Effector CD4-positive, alpha-beta T cell (primary cell): Measurements from ENCODE around the gene PPP1R10.
"Not testable (repeated sequence)": the region's sequence is repeated elsewhere in the genome, so short reads cannot be mapped to it uniquely, and the experiment has no call there.

Experiments
- DNase-seq: peaks from one replicate; pipeline ENCODE4 v3.0.0-alpha.2; 2020
- total RNA-seq: gene quantifications from one replicate; lab custom pipeline; 2026; lab: John Stamatoyannopoulos, UW

Gene PPP1R10
- total RNA-seq = 277 reads per million, percentile 95 among the genes with 10 or more reads in this experiment

DNA sequence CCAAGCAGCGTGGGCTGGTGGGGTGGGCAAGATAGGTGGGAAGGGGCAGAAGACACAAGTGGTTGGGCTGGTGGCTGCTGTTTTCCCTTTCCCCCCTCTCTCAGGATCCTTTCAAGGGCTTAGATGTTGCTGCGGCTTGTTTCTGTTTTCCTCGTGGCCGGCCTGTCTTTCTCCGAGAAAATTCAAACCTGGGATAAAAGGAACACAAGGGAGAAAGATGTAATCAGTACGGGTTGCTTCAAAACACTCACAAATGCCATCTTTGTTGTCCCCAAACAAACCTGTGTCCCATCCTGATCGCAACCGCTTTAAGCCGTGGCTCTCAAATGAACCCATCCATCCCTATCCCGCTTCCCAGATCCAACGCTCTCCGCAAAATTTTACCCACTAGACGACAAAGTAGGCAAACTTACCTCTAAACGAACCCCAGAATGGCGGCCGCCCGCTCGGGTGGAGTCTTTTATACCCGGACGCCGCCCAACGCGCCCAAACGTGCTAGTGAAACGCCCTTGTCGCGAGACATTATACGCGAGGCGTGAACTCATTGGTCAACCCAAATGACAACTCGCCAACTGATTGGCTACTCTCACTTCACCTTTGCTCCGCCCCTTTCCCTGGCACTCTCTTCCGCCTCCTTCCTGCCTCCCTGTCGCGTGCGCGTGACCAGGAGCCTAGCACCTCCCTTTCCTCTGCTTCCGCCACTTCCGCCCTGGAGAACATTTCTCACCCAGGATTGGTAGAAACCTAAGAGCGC, at the start of gene PPP1R10:
Gene PPP1R10 (minus strand): TSS at position 433 of the 754 bp plus-strand sequence. CDS start 7,299 bp downstream, outside the sequence.
- peak; percentile 98 for DNase-seq

DNA sequence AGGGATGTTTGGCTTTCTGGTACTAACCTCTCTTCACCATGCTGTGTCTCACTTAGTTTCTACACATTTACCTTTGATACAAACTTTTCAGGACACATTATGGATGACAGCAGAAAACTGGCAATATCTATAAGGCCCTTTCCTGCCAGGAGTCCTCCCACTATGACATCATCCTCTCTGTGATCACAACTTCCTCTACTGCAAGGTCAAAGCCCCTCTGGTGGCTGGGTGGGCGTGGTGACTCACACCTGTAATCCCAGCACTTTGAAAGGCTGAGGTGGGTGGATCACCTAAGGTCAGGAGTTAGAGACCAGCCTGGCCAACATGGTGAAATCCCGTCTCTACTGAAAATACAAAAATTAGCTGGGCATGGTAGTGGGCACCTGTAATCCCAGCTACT, 49.3 kb upstream of the PPP1R10 start:
- DNase-seq = not testable (repeated sequence)

DNA sequence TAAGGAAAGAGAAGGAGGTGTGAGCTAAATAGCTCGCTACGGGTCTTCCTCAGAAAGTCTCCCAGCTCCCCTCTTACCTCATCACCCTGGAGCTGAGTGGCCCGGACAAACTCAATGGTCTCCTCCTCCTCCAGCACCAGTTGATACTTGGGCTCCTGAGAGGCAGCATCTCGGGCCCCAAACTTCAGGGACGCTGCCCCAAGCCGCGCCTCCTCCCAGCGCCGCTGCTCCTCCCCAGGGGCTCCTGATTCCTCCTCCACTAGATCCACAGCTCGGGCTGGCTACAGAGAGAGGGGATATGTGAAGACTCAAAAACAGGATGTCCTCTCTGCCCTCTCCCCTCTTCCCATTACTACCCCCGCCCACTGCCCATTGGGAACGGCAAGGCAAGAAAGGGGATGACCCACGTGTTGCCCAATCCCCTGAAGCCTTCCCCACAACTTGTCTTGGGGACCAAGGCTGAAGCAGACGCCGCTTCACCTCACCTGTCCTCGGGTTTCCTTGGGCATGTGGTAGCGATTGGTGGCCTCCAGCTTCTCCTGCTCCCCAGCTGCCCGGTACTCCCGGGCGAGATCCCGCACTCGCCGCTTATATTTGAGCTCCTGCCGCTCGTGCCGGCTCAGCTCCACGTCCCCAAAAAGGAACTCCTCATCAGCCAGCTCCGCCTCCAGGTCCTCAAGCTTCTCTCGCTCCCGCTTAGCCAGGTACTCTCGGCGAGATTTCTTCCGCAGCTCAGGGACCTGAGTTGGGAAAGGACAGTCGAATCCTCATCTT, 48.1 kb upstream of the PPP1R10 start:
- no peak for DNase-seq

DNA sequence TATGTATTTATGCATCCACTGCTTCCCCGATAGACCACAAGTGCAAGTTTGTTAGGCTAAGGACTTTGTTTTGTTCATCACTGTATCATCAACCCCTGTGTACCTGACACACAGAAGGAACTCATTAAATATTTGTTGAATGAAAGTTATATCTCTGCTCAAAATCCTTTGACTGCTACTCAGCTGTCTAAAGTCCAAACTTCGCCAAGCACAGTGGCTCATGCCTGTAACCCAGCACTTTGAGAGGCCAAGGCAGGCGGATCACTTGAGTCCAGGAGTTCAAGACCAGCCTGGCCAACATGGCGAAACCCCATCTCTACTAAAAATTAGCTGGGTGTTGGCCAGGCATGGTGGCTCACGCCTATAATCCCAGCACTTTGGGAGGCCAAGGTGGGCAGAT, 40.9 kb upstream of the PPP1R10 start:
- DNase-seq = not testable (repeated sequence)

DNA sequence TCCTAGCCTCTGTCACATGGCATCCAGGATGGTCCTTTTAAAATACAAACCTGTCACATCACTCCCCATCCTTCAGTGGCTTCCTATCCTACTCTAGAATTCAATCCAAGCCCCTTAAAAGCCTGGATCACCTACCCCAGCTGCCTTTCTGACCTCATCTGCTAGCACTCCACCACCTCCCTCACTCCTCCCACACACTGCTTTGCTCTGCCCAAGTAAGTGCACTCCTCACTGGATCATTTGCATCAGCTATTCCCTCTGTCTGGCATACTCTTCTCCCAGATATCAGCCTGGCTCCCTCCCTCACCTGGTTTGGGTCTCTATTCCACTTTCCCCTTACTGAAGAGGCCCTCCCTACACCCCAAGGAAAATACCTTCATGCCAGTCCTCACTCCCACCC, 40.4 kb upstream of the PPP1R10 start:
- DNase-seq = no peak

DNA sequence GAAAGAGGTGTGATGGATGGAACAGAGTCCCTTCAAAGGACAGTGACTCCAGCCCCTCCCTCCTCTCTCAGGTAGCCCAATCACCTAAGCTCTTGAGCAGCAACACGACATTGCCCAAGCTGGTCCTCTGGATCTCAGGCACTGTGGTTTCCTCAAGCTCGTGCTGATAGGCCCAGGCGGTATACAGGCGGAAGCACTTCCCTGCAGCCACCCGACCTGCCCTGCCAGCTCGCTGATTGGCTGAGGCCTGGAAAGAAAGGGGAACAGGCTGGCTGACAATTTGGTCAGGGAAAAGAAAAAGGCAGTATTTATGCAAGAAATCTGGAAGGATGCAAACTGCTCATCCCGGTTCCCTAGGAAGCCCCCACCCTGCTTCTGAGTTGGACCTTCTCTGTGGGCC, 39.5 kb upstream of the PPP1R10 start:
- DNase-seq = no peak

DNA sequence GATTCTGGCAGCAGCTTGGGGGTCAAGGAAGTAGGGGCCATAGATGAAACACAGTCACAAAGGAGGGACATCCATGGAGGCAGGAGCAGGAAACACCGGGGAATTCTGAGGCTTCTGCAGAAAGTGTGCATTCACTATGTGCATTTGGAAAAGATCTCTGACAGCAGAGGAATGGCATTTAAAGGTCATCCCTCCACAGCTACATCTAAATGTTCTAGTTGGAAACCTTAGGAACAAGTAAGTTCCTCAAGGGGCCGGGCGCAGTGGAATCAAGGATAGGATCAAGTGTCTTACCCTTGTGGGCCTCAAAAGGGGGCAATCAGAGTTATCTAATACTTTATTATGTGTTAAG, 38.7 kb upstream of the PPP1R10 start:
- DNase-seq = no peak

DNA sequence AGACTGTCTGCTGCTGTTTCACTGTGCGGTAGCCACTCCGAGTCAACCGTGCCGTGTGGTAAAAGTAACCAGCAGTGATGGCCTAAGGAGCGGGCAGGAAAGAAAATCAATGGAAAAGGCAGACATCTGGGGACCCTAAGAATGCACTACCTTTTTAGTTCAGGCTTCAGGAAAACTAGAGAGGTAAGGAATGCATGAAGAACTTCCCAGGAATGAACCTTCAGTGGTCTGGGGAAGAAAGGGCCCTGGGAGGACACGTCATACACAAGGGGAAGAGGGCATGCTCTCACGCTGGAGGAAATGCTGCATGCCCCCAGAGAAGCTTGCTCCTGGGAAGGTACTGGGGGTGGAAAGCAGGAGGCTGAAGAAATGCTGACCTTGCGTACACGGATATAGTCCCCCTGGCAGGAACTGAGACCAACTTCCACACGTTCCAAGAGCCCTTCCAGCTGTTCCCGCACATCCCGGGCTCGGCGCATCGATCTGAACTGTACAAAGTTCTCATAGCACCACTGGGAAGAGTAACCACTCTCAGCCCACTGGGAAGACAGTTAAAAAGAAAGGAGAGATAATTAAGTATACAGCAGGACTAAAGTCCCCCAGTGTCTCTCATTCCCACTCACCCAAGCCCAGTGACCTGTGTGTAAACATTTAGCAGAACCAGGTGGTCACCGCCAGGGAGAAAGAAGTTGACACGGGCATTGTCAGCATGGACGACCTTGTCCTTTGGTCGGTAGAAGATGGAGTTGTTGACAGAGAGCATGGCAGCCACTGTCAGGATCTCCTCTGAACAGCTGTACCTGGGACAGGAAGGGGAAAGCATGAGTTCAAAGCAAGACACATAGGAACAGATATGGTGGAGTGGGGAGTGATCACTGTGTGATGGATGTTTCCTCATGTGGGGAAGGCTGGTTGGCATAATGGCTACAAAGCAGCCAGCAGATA, 38.0 kb upstream of the PPP1R10 start:
- DNase-seq = no peak

DNA sequence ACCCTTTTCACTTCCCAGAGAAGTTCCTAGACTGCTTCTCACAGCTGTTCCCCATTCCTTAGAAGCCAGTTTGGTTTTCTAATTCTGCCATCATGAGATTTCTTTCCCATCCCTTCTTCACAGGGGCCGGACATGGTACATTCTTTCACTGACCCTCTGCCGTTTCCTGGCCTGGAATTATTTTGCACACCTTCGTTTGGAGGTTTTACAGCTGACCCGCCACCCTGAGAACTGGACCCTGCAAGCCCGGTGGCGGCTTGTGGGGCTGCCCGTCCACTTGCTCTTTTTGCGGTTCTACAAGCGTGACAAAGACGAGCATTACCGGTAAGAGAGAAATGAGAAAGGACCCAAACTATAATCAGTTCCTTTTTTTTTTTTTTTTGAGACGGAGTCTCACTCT, 34.1 kb upstream of the PPP1R10 start:
- no peak for DNase-seq

DNA sequence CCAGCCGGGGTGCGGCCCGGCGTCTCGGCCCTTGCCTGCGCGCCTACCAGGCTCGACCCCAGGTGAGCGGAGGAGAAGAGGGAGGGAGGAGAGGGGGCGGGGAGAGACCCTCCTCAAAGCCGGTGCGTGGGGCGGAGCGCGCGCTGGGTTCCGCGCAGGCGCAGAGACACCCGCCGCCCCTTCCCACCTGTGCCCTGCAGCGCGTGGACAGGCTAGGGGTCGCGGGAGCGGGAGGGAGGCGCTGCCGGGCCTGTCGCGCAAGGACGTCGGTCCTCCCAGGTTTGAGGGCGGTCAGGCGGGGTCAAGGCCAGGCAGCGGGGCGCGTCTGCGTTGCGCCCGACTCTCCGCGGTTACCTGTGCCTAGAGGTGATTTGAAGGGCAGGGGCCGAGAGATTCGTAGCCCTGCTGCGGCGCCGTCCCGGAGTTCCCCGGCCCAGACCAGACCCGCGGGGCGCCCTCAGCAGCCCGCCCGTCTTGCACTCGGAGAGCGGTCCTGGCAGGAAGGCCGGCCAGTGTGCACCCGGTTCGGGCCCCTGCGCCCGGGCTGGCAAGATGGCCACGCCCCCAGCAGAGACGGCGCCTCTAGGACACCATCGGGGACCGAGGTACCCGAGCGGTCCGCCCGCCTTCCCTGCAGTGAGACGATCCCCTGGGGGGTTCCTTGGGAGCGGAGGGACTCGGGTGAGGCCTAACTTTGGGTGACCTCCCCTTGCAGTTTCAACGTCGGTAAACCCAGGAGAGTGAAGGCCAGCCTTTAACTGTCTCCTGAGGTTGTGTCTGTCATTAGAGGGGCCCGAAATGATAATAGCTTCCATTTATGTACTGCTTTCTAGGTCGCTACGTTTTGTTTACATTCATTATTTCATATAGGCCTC, 30.4 kb upstream of the PPP1R10 start:
- DNase-seq = peak; percentile 57

DNA sequence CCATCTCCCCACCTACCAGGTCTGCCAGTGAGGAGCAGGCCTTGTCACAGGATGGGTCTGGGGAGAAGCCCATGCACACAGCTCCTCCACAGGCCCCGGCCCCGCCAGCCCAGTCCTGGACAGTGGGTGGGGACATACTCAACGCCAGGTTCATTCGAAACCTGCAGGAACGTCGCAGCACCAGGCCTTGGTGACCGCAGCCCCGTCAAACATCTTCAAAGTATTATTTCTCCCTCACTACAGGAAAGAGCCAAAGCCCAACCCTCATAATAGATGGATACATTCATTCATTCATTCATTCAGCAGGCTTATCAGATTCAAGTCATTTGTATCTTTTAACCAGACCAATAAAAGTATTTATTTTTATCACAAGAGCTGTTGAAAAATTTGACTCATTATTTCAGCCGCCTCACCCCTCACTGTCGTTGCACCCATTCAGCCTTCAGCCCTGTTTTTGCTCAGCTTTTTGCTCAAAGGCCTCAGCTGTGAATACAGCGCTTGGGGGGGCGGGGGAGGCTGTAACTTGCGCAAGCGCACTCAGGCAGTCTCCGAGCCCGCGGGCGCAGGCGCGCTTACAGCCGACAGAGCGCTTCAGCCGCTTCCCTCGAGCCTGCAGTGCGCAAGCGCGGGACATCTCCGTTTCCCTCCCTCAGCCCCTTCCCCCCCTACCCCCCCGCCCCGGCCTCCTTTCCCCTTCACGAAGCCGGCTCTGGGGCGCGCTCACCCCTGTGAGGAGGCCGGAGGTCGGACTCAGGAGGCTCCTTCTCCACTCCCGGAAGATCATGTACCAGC, 29.6 kb upstream of the PPP1R10 start, which contains the start of gene C6orf136:
Gene C6orf136 (plus strand): TSS at position 684 of the 792 bp plus-strand sequence. CDS start 99 bp downstream, at position 783.
- peak; percentile 91 for DNase-seq

DNA sequence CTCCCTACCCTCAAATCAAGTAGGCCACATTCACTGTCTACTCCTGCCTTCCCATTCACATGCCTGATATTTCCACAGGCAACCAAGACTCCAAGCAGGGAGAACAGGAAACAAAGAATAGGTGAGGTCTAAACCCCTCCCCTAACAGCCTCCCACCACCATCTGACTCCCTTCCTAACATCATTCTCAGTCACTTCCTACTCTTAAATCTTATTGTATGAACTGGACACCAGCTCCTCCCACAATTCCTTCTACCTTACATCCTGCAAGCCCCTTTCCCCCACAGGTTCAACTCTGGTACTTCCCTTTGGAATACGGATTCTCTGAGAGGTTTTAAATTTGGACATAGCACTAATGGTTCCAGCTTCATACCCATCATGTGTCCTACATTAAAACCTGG, 28.9 kb upstream of the PPP1R10 start:
- DNase-seq = no peak

DNA sequence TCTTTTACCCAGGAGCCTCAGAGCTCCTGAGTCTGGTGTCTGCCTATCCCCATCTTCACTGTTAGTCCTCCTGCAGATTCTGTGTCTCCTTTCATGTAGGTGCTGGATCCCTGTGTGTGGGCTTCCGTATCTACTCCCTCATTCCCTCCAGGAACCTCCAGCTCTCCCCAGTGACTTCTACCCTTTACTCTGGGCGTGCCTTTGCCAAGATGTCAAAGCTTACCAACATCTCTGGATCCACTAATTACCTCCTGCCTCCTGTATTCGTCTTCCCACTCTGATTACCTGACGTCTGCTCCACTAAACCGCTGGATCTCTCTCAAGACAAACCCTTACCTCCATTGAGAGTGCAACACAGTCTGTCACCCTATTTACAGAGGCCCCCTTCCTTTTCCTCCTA, 27.7 kb upstream of the PPP1R10 start:
- DNase-seq = no peak

DNA sequence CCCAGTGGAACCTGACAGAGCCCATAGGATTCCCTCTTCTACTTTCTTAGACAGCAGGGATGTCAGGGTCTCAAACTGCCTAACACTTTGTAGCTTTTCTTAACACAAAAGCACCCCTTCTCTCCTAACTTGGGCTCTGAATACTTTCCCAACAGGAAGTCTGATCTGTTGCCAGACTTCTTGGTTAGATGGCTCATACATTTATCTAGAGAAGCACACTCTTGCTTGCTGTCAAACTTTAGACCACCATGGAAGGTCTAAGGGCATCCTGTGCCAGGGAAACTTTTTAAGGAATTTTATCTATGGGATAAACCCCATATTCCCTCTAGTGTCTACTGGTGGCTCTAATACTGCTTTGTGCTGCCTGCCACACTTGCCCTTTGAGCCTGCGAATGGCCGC, 26.6 kb upstream of the PPP1R10 start:
- DNase-seq = no peak

DNA sequence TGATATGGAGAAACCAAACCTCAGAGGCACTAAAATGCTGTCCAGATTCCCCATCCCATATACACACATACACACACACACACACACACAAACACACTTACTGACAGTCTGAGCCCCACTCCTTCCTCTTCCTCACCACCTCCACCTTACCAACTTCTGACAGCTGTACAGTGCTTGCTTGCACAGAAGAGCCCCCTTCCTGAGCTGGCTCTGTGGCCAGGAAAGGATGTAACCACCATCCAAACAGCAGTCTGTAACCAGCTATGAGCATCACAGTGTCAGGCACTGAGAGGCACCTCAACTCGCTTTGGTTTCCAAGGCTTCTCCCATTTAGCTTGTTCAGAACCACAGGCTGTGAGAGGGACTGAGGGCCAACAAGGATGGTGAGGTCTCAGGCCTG, 24.0 kb upstream of the PPP1R10 start:
- DNase-seq = no peak

DNA sequence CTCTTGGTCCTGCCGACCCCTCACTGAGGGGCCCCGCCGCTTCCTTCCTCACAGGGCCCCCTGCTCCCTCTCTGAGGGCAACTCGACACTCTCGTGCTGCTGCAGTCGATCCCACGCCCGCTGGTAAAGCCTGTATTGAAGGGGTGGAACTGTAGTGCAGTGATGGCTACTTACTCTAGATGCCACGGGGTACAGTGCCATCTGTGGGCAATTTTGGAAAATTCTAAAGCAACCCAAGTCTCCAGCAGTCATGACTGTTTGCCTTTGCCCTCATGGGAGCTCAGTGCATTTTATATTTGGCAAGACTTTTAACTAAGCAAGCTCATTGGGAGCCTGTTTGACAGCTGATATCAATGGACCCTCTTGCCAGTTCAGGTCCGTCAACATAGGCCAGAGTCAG, 23.4 kb upstream of the PPP1R10 start:
- no peak for DNase-seq

DNA sequence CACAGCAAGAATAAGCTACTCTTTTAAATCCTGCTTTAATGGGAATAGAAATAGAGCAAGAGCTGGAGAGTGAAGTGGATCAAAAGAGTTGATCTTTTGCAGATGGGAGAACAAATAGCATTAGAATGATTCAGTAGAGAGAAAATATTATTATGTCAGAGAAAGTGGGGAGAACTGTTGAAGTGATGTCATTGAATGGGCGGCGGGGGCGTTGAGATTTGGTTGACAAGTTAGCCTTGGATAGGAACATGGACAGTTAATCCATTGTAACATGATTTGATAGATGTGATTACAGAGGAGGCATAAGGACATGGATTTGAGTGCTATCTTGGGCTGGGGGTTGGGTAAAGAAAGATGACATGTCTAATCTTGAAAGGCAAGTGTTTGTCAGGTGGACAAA, 18.8 kb upstream of the PPP1R10 start:
- no peak for DNase-seq

DNA sequence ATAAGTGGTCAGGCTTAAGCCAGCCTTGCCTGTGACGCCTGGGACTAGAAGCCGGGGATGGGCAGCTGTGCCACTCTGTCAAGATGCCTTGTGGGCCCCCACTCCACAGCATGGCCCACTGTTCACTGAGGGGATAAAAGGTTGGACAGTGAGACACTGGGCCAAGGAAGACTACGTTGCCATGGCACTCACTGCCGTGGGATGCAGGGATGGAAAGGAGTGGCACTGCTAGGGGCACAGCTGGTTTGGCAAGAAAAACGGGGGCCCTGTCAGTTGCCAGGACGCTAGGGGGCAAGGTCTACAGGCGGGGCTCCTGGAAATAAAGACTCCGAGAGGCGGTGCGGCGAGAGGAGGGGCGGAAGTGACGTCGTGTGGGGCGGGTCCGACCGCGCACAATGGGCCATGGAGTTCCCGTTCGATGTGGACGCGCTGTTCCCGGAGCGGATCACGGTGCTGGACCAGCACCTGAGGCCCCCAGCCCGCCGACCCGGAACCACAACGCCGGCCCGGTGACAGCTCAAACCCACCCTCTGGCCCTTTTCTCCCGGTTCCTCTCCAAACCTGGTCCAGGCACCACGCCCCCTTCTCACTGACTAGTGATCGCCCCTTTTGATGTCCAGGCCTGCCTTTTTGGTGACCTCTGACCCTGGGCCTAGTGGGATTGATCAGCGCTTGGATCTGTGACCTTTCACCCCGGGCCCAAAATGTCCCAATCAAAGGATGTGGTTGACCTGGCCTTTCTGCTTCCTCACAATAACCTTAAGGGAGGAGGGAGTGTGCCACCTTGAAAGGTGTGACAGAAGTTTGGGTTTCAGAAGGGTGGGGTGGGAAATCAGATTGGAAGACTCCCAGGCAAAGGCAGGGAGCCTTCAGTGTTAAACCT, 9.7 kb upstream of the PPP1R10 start, which contains the start of gene ATAT1:
Gene ATAT1 (plus strand): TSS at position 391 of the 883 bp plus-strand sequence.
- DNase-seq = peak; percentile 88

DNA sequence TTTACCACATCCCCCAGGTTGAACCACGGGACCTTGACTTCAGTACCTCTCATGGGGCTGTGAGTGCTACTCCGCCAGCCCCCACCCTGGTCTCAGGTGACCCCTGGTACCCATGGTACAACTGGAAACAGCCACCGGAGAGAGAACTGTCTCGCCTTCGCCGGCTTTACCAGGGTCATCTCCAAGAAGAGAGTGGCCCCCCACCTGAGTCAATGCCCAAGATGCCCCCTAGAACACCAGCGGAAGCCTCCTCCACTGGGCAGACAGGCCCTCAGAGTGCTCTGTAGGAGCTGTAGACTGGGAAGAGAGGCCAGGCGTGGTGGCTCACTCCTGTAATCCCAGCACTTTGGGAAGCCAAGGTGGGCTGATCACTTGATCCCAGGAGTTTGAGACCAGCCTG, 8.5 kb upstream of the PPP1R10 start:
- no peak for DNase-seq

DNA sequence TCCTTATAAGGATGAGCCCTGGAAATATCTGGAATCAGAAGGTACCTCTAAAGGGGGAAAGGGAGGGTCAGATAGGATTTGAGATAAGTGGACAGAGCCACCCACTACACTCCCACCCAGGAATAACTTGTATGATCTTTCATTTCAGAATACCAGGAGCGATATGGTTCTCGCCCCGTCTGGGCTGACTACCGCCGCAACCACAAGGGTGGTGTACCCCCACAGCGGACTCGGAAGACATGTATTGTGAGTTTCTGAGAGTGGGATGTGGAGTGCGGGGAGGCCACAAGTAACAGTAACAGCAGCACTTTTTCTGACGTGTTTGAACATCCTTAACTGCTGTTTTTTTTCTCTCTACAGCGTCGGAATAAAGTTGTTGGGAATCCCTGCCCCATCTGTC, 2.5 kb upstream of the PPP1R10 start:
- no peak for DNase-seq
